ENCODE data around the gene FIG4. TPM values are rescaled to one million over a fixed set of nuclear protein-coding genes. Genes with fewer than 3 reads are reported as not detected.

The FIG4 gene
- total RNA-seq, 1 experiment from 2014 or later = 5.7 TPM

GRCh38 chr6:109686566-109687265 is 4.4 kb upstream of the FIG4 start:
- Histone ChIP-seq H3K27me3 (ENCODE audit: low read length) (no peaks in the 10 kb centered on the region), H3K27ac (ENCODE audit: low read length) (peak overlapping the region; percentile 70), H3K9me2 (replicated peaks; ENCODE audit: low read length) (no peaks in the 10 kb centered on the region), H3K4me1 (ENCODE audit: insufficient read depth, low read length) (peaks cover 19% of the 10 kb centered on the region), H3K9me3 (ENCODE audit: low read length) (no peaks in the 10 kb centered on the region), H3K79me2 (ENCODE audit: low read length) (no peaks in the 10 kb centered on the region), H3K36me3 (ENCODE audit: low read depth, low read length) (no peaks in the 10 kb centered on the region), H2AFZ (ENCODE audit: low read length) (peak overlapping the region; percentile 74), H3F3A (ENCODE audit: low read length, unreplicated experiment) (no peaks in the 10 kb centered on the region), H3K9ac (ENCODE audit: low read length) (peak overlapping the region; percentile 8; the same call in 1 of the 2 replicates), H3K4me2 (ENCODE audit: low read length) (peak overlapping the region; percentile 33; the same call in 1 of the 2 replicates), H4K20me1 (ENCODE audit: low read length) (no peaks in the 10 kb centered on the region), H3K4me3 (ENCODE audit: low read length) (no peak overlapping the region)
- intact Hi-C loops (cut with micrococcal nuclease) = no loop called here
- DNase-seq (no peak), ATAC-seq (no peak)
- POLR2A ChIA-PET (ENCODE audit: unreplicated experiment) = no interaction called here
- CTCF ChIA-PET = interaction anchor here (0.5 kb wide), 1 partner anchor 512 kb away, joined by 9 read pairs; no protein-coding TSS in a partner anchor
- TF ChIP-seq CTCF (conservative IDR thresholded peaks at IDR 0.05; ENCODE audit: low read depth, low read length) (no peak), EZH2phosphoT487 (IDR thresholded peaks at IDR 0.05; ENCODE audit: borderline replicate concordance, low read length) (no peak), EZH2 (IDR thresholded peaks at IDR 0.05; ENCODE audit: low read length, unreplicated experiment) (no peak)
- BruUV-seq (replicated peaks) = no TSS peak

GRCh38 chr6:109687271-109687761 is 3.8 kb upstream of the FIG4 start:
- TF ChIP-seq EZH2 (IDR thresholded peaks at IDR 0.05; ENCODE audit: low read length, unreplicated experiment) (no peak), CTCF (conservative IDR thresholded peaks at IDR 0.05; ENCODE audit: low read depth, low read length) (no peak), EZH2phosphoT487 (IDR thresholded peaks at IDR 0.05; ENCODE audit: borderline replicate concordance, low read length) (no peak)
- Histone ChIP-seq H3K27ac (ENCODE audit: low read length) (peak overlapping the region; percentile 70), H3K4me1 (ENCODE audit: insufficient read depth, low read length) (peaks cover 23% of the 10 kb centered on the region), H3F3A (ENCODE audit: low read length, unreplicated experiment) (no peaks in the 10 kb centered on the region), H3K9me2 (replicated peaks; ENCODE audit: low read length) (no peaks in the 10 kb centered on the region), H3K4me2 (ENCODE audit: low read length) (peak overlapping the region; percentile 43; the same call in 1 of the 2 replicates), H4K20me1 (ENCODE audit: low read length) (no peaks in the 10 kb centered on the region), H2AFZ (ENCODE audit: low read length) (peak overlapping the region; percentile 74), H3K4me3 (ENCODE audit: low read length) (no peak overlapping the region), H3K9ac (ENCODE audit: low read length) (peak overlapping the region; percentile 8; the same call in 1 of the 2 replicates), H3K36me3 (ENCODE audit: low read depth, low read length) (no peaks in the 10 kb centered on the region), H3K79me2 (ENCODE audit: low read length) (no peaks in the 10 kb centered on the region; the same call in 1 of the 2 replicates), H3K9me3 (ENCODE audit: low read length) (no peaks in the 10 kb centered on the region), H3K27me3 (ENCODE audit: low read length) (no peaks in the 10 kb centered on the region)
- DNase-seq (peak; percentile 88), ATAC-seq (peak; percentile 17)
- ChIA-PET POLR2A (ENCODE audit: unreplicated experiment) (no interaction called here), CTCF (no interaction called here)
- no TSS peak for BruUV-seq (replicated peaks)
- intact Hi-C loops (cut with micrococcal nuclease) = no loop called here

GRCh38 chr6:109690373-109690736 is 741 bp upstream of the FIG4 start:
- Histone ChIP-seq H3K4me1 (ENCODE audit: insufficient read depth, low read length) (peaks cover 23% of the 10 kb centered on the region), H3K27me3 (ENCODE audit: low read length) (no peaks in the 10 kb centered on the region), H3K36me3 (ENCODE audit: low read depth, low read length) (no peaks in the 10 kb centered on the region), H4K20me1 (ENCODE audit: low read length) (no peaks in the 10 kb centered on the region), H3K79me2 (ENCODE audit: low read length) (no peaks in the 10 kb centered on the region; the same call in 1 of the 2 replicates), H3F3A (ENCODE audit: low read length, unreplicated experiment) (no peaks in the 10 kb centered on the region), H2AFZ (ENCODE audit: low read length) (peak overlapping the region; percentile 100), H3K4me2 (ENCODE audit: low read length) (peak overlapping the region; percentile 99), H3K9me2 (replicated peaks; ENCODE audit: low read length) (no peaks in the 10 kb centered on the region), H3K4me3 (ENCODE audit: low read length) (peak overlapping the region; percentile 93), H3K9me3 (ENCODE audit: low read length) (no peaks in the 10 kb centered on the region), H3K9ac (ENCODE audit: low read length) (peak overlapping the region; percentile 70), H3K27ac (ENCODE audit: low read length) (peak overlapping the region; percentile 33)
- no TSS peak for BruUV-seq (replicated peaks)
- TF ChIP-seq CTCF (conservative IDR thresholded peaks at IDR 0.05; ENCODE audit: low read depth, low read length) = no peak
- TF ChIP-seq EZH2 (IDR thresholded peaks at IDR 0.05; ENCODE audit: low read length, unreplicated experiment) = no peak
- no peak for TF ChIP-seq EZH2phosphoT487 (IDR thresholded peaks at IDR 0.05; ENCODE audit: borderline replicate concordance, low read length)
- ChIA-PET POLR2A (ENCODE audit: unreplicated experiment) (interaction anchor here (0.6 kb wide), 1 partner anchor 277 kb away, joined by 4 read pairs; no protein-coding TSS in a partner anchor), CTCF (interaction anchor here (1.6 kb wide), 1 partner anchor 94 kb away, joined by 7 read pairs; no protein-coding TSS in a partner anchor)
- intact Hi-C loops (cut with micrococcal nuclease) = loop anchor here (2.0 kb wide), 2 partner anchors 94 to 164 kb away; no protein-coding TSS in a partner anchor
- DNase-seq = peak; percentile 18
- peak; percentile 16; the same call in 1 of the 2 replicates for ATAC-seq

Measured in PC-3 (cell line).